GM19023 (cell line): ENCODE data around the gene CDH13.

Experiments used
- ATAC-seq: cut with Tn5 transposase; IDR thresholded peaks from one replicate; pipeline ENCODE4 v1.9.1; 2021; ENCODE audit warnings: mild to moderate bottlenecking, moderate library complexity; ENCODE audit not compliant: unreplicated experiment

CDH13 gene

GRCh38 chr16:83676086-83676485 lies 1049.3 kb downstream of the CDH13 start:
- ATAC-seq: no peak

DNA sequence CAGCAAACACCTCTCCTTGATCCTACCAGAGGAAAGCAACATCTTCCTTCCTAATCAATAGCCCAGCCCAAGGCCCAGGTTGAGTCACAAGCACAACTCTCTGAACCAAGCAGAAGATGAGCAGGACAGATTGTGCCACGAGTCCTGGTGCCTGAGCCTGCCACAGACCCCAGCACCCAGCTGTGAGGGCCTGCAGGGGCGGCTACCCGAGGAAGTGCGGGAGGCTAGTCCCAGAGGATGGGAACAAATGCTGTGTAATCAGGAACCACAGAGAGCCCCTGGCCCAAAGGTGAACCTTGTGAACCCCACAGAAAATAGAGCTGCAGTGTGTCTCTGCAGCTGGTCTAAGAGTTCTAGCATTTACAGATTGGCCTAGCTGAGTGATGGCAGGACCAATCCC lies 1054.2 kb downstream of the CDH13 start:
- ATAC-seq: no peak

GRCh38 chr16:83681381-83681956 lies 1054.7 kb downstream of the CDH13 start:
- no peak for ATAC-seq

DNA sequence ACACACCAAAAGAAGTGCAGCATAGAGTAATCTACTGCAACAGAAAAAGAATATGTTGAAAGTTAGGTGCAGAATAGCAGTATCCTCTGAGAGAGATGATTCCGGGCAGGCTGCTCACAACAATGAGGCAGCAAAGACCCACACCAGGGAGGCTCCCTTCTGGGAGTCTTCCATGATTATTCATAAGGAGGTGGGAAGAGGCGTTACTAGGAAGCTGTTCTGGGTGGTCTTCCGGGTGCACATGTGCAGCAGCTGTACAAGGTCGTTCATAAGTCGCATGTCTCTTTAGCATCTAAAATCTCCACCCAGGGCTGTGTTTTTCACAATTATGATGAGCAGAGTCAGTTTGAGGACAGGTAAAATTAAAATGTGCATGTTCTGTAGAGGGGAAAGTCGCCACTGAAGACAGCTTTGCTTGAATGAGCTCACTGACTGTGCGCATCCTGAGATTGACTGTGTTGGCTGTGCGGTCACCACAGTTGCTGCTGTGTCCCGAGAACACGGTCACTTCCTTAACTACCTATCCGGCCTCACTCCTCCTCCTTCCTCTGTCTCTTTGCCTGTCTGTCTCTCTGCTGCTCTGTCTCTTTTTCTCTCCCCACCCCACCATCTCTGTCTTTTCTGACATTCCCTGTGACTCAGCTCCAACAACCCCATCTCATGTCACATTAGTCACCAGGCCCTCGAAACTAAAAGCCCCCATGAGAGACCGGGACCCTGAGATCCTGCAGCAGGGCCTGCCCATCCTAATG lies 1055.5 kb downstream of the CDH13 start:
- no peak for ATAC-seq

GRCh38 chr16:83682868-83683235 lies 1056.1 kb downstream of the CDH13 start:
- ATAC-seq: no peak

GRCh38 chr16:83685615-83686165 lies 1058.9 kb downstream of the CDH13 start:
- ATAC-seq: no peak

GRCh38 chr16:83686726-83687125 lies 1060.0 kb downstream of the CDH13 start:
- ATAC-seq: no peak

GRCh38 chr16:83689385-83689831 lies 1062.6 kb downstream of the CDH13 start:
- ATAC-seq: no peak

DNA sequence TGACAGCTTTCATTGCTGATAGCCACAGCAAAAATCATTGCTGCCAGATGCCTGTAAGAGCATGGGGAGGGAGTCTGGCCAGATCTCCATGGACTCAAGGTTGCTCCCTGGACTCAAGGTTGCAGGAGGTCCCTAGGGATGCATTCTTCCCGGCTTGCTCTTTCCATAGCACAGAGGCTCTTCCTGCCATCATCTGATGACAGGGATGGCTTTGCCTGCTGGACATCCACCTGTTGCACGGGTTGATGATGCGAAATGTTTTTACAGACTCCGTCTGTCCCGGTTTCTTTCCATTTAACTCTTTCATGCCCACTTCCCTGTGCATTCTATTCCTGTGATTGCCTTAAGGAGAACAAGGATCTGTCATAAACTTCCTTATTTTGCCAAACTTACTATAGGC lies 1065.5 kb downstream of the CDH13 start:
- no peak for ATAC-seq

GRCh38 chr16:83698964-83699363 lies 1072.2 kb downstream of the CDH13 start:
- no peak for ATAC-seq

- no peak for ATAC-seq
Observed at GRCh38 chr16:83699817-83700216, 1073.0 kb downstream of the CDH13 start.

DNA sequence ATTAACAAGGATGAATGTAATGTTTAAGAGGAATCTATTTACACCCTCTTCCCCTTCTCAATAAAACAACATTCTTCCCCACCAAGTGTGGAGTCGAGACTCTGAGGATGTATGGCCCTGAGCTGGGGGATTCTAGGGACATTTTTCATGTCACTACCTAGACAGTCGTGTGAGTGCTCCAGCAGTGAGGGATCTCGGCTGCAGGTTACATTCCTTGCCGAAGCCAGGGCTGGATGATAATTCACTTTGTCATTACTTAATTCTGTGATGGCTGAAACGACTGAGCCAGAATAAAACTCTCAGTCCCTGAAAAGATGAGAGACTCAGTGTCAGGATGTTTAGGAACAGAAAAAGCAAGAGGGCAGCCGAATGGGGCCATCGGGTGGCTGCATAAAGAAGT lies 1074.1 kb downstream of the CDH13 start:
- no peak for ATAC-seq

DNA sequence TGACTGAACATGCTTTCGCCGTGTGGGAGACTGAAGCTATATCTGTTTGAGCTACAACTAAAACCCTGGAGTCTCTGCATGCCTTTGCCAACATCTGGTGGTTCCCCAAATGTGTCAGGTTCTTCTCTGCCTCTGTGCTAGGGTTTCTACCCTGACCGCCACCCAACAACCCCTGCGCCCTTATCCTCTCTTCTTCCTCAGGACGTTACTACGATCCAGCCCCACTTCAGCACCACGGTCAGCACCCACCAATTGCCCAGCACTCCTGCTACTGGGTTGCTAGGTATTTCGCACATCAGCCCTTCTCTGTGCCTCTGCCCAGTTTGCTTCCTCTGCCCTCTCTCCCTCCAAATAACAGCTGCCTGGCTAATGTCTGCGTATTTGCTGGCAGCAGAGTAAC lies 1074.7 kb downstream of the CDH13 start:
- ATAC-seq: no peak

DNA sequence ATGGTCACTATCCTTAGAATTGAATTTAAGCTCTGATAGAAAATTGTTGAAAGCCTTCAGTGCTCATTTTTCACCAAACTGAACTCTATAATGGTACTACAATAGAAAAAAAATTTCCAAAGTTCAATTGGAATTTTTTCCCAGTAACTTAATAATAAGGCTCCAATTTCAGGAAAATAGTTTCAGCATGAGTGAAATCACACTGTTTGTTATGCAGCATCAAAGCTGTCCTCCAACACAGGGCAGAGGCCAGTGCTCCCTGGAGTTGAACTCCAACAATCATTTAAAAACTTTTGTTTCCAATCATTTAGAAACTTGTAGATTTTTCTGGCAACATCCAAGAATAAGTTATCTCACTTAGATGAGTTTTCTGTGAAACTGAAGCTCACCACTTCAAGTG lies 1077.9 kb downstream of the CDH13 start:
- no peak for ATAC-seq

DNA sequence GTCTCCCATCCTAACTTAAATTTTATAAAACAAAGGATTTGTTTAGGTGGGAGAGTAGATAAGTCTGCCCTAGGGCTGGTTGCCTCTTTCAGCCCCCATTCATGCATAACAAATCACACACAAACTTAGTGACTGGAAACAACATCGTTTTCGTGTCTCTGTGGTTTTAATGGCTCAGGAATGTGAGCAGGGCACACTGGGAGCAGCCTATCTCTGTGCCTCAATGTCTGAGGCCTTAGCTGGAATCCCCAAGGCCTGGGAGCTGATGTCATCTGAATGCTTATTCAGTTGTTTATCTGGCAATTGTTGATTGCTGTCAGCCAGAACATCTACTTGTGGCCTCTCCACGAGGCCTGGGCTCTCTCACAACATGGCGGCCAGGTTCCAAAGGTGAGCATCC lies 1079.1 kb downstream of the CDH13 start:
- no peak for ATAC-seq

GRCh38 chr16:83706394-83706793 lies 1079.6 kb downstream of the CDH13 start:
- no peak for ATAC-seq

DNA sequence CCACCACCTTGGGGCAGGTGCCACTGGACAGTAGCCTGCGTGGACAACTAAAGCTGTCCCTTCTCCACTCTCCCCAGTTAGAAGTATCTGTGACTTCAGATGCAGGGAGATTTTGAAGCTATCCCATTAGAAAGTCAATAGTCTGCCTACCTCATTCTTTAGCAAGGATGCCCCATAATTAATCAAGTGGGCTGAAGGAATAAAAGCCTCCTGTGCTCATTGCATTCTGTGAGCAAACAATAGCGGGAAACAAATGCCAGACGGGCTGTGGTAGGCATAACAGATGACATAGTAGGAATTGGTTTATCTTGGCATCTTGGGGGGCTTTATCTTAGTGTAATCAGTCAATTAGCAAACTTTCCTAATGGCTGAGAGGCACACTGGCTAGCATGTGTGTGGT lies 1084.3 kb downstream of the CDH13 start:
- ATAC-seq: no peak

GRCh38 chr16:83713597-83713996 lies 1086.8 kb downstream of the CDH13 start:
- no peak for ATAC-seq

GRCh38 chr16:83714286-83714685 lies 1087.5 kb downstream of the CDH13 start:
- ATAC-seq: no peak

DNA sequence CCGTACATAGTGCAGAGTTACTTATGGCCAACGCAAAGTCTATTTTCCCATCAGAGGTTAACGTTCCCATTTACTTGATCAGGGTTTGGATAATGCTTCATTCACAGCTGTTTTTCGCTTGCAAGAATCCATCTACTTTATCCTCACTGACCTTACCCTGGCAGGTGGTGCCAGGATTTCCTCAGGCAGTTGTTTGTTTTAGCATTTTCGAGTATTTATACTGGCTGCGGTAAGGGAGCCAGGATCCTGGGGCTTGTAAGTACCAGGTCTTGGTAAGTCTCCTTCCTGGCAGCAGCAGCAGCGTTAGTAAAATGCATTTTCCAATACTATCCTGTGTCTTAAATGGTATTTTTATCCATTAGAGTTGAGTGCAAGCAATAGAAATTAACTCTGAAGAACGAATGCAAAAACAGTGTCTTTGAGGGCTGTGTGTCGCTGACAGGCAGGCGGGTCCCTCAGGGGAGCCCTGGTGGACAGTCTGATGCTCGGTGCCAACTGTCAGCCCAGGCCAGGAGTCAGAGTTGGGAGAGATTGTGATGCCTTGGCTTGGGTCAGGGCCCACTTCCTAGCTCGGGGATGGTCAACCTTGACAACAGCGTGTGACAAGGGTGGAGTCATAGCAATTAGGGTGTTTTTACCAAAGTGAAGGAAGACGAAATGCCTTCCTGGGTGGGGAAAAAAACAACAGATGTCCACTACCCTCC lies 1088.6 kb downstream of the CDH13 start:
- no peak for ATAC-seq

DNA sequence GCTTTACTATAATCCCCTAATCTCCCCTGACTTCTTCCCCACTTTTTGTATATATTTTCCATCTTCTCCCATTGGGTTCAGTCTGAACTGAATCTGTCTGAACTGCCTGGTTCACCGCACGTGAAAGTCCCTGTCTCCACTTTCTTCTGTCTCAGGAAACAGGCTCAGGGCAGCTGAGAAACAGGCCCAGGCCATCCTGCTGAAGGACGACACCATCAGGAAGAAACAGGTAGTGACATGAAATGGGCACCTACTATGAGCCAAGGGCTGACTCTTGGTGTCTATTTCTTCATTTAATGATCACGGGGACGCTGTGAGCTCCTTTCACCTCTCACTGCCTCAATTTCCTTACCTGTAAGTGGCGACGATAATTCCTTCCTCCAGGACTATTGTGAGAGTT lies 1090.5 kb downstream of the CDH13 start:
- no peak for ATAC-seq

- no peak for ATAC-seq
Observed at GRCh38 chr16:83717814-83718213, 1091.0 kb downstream of the CDH13 start.
